ENCODE measurements around the gene HIBCH. TPM values are rescaled to one million over a fixed set of nuclear protein-coding genes. Genes with fewer than 3 reads are reported as not detected.
A peak's percentile ranks its signal among the peaks of the same experiment; 100 is the strongest.

HIBCH gene
- total RNA-seq, 4 donors from 2014 or later: 16.5 to 20.1 (median 18.3) TPM

- H3K9me3 ChIP-seq: no peaks in the 10 kb centered on the region
- H3K27me3 ChIP-seq: no peaks in the 10 kb centered on the region
- peak; percentile 24 for ATAC-seq
- peaks cover 0 to 45% (median 10%) of the 10 kb centered on the region in 3 donors for H3K4me1 ChIP-seq
- 22% methylated on average over 7 of the region's 10 CpGs; no CpG with 5 or more reads in 1 of the 2 donors for WGBS, 2 donors (ENCODE audit: low coverage in 1 of 2)
- H3K4me3 ChIP-seq: peak overlapping the region; percentile 42 to 77
- H3K36me3 ChIP-seq: no peaks in the 10 kb centered on the region
- peak overlapping the region; percentile 76 to 95 (median 94) for H3K27ac ChIP-seq
- TF ChIP-seq POLR2AphosphoS5 (IDR thresholded peaks at IDR 0.05): no peak
- no peak for TF ChIP-seq CTCF (IDR thresholded peaks at IDR 0.05)
- no peak for TF ChIP-seq EP300 (IDR thresholded peaks at IDR 0.05)
Measured at GRCh38 chr2:190343089-190343535, 23.5 kb upstream of the HIBCH start.

GRCh38 chr2:190342611-190343010 lies 23.0 kb upstream of the HIBCH start:
- Histone ChIP-seq H3K27me3 (no peaks in the 10 kb centered on the region), H3K9me3 (no peaks in the 10 kb centered on the region), H3K4me1 (peaks cover 0 to 40% (median 10%) of the 10 kb centered on the region in 3 donors), H3K27ac (peak overlapping the region in 3 of 4 donors; percentile 94 to 95 (median 95)), H3K36me3 (no peaks in the 10 kb centered on the region), H3K4me3 (no peak overlapping the region)
- ATAC-seq: no peak
- 0 to 21% methylated on average over 1 to 4 of the region's 4 CpGs for WGBS, 2 donors (ENCODE audit: low coverage in 1 of 2)
- TF ChIP-seq EP300 (IDR thresholded peaks at IDR 0.05) (no peak), POLR2AphosphoS5 (IDR thresholded peaks at IDR 0.05) (no peak), CTCF (IDR thresholded peaks at IDR 0.05) (no peak), POLR2A (IDR thresholded peaks at IDR 0.05) (no peak)

GRCh38 chr2:190340369-190340768 lies 20.7 kb upstream of the HIBCH start:
- Histone ChIP-seq H3K9me3 (no peaks in the 10 kb centered on the region), H3K27me3 (no peaks in the 10 kb centered on the region), H3K36me3 (no peaks in the 10 kb centered on the region), H3K4me3 (no peak overlapping the region), H3K4me1 (peaks cover 0 to 23% (median 10%) of the 10 kb centered on the region in 3 donors), H3K27ac (no peak overlapping the region)
- TF ChIP-seq POLR2A (IDR thresholded peaks at IDR 0.05): no peak
- TF ChIP-seq POLR2AphosphoS5 (IDR thresholded peaks at IDR 0.05): no peak
- no peak for TF ChIP-seq EP300 (IDR thresholded peaks at IDR 0.05)
- no peak for TF ChIP-seq CTCF (IDR thresholded peaks at IDR 0.05)
- ATAC-seq: no peak
- 60% methylated on average over 2 of the region's 2 CpGs; no CpG with 5 or more reads in 1 of the 2 donors for WGBS, 2 donors (ENCODE audit: low coverage in 1 of 2)

GRCh38 chr2:190339394-190339793 lies 19.8 kb upstream of the HIBCH start:
- TF ChIP-seq POLR2AphosphoS5 (IDR thresholded peaks at IDR 0.05): no peak
- no peak for TF ChIP-seq EP300 (IDR thresholded peaks at IDR 0.05)
- TF ChIP-seq POLR2A (IDR thresholded peaks at IDR 0.05): no peak
- TF ChIP-seq CTCF (IDR thresholded peaks at IDR 0.05): no peak
- 69 to 75% methylated on average over 1 of the region's 1 CpG for WGBS, 2 donors (ENCODE audit: low coverage in 1 of 2)
- H3K27ac ChIP-seq: no peak overlapping the region

GRCh38 chr2:190338453-190338852 lies 18.8 kb upstream of the HIBCH start:
- TF ChIP-seq POLR2A (IDR thresholded peaks at IDR 0.05): no peak
- no peak for TF ChIP-seq POLR2AphosphoS5 (IDR thresholded peaks at IDR 0.05)
- no peak for TF ChIP-seq EP300 (IDR thresholded peaks at IDR 0.05)
- TF ChIP-seq CTCF (IDR thresholded peaks at IDR 0.05): peak in 1 of 4 experiments; percentile 37

More at GRCh38 chr2:190339394-190339793, 19.8 kb upstream of the HIBCH start:
- no peaks in the 10 kb centered on the region for H3K9me3 ChIP-seq
- peaks cover 0 to 13% (median 4%) of the 10 kb centered on the region in 3 donors for H3K4me1 ChIP-seq
- no peak overlapping the region for H3K4me3 ChIP-seq
- no peaks in the 10 kb centered on the region for H3K36me3 ChIP-seq
- ATAC-seq: no peak
- no peaks in the 10 kb centered on the region for H3K27me3 ChIP-seq

More at GRCh38 chr2:190338453-190338852, 18.8 kb upstream of the HIBCH start:
- no peak overlapping the region for H3K4me3 ChIP-seq
- H3K36me3 ChIP-seq: no peaks in the 10 kb centered on the region
- H3K27ac ChIP-seq: peak overlapping the region in 1 of 4 donors; percentile 25
- no peaks in the 10 kb centered on the region for H3K9me3 ChIP-seq
- no peaks in the 10 kb centered on the region for H3K27me3 ChIP-seq
- H3K4me1 ChIP-seq: peaks cover 0 to 12% (median 4%) of the 10 kb centered on the region in 3 donors
- no peak for ATAC-seq
- WGBS, 2 donors (ENCODE audit: low coverage in 1 of 2): 36 to 78% methylated on average over 1 of the region's 1 CpG
